Chondrocyte (in vitro differentiated cells): Measurements from ENCODE around the gene ZNF394. TPM values are rescaled to one million over a fixed set of nuclear protein-coding genes. Genes with fewer than 3 reads are reported as not detected.

Experiments
- DNase-seq: peaks from one replicate; pipeline ENCODE4 v3.0.0; 2021; ENCODE audit warnings: mixed read lengths, low spot score
- H3K27ac Mint-ChIP-seq: one replicate; pipeline ENCODE4 v1.8.0; 2021; ENCODE audit warnings: mild to moderate bottlenecking, moderate library complexity, mixed read lengths; ENCODE audit not compliant: unreplicated experiment
- H3K27me3 Mint-ChIP-seq: 2 replicates; pipeline ENCODE4 v1.8.0; 2021; ENCODE audit warnings: low read depth, mixed read lengths
- H3K36me3 Mint-ChIP-seq: 2 replicates; pipeline ENCODE4 v1.8.0; 2021; ENCODE audit warnings: low read depth, mixed read lengths
- H3K4me1 Mint-ChIP-seq: 2 replicates; pipeline ENCODE4 v1.8.0; 2021; ENCODE audit warnings: low read depth, mild to moderate bottlenecking, mixed read lengths
- H3K4me3 Mint-ChIP-seq: one replicate; pipeline ENCODE4 v1.8.0; 2021; ENCODE audit warnings: mild to moderate bottlenecking, moderate library complexity, mixed read lengths; ENCODE audit not compliant: unreplicated experiment
- H3K9me3 Mint-ChIP-seq: 2 replicates; pipeline ENCODE4 v1.8.0; 2021; ENCODE audit warnings: low read depth, mixed read lengths
- total RNA-seq: library from RNA; stranded (reverse); gene quantifications from 3 replicates; pipeline ENCODE4 v1.2.1, GENCODE V29; 2021
- TF ChIP-seq, protein P1 (sequence below): fragments of 200-600 bp; sonication (generic); IDR thresholded peaks from 2 replicates; pipeline ENCODE4 v1.5.0; 2021; ENCODE audit warnings: antibody characterized with exemption, mild to moderate bottlenecking, moderate library complexity

Gene ZNF394
- total RNA-seq, 1 donor from 2014 or later = 15.7 TPM

DNA sequence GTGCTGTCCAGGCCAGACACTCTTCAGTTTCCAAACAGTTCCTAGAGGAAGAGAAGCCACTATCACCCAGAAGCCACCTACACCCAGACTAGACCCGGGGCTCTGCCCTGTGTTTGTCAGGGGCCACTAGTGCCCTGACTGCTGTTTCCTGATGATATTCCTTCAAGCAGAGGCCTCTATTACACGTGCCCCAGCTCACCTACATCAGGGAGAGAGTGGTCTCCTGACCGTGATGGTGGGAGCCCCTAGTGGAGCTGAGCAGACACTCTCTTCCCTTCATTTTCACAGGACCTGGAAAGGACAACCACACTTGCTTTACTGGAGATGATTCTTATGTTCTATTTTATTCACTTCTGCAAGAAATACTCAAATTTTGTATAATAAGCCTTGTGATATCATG, 9.2 kb downstream of the ZNF394 start:
- Mint-ChIP-seq H3K36me3 (peaks cover 27% of the 10 kb centered on the region), H3K27ac (no peak overlapping the region), H3K4me3 (no peak overlapping the region), H3K4me1 (no peaks in the 10 kb centered on the region), H3K27me3 (no peaks in the 10 kb centered on the region), H3K9me3 (peaks cover 13% of the 10 kb centered on the region)
- TF ChIP-seq, protein P1, sequence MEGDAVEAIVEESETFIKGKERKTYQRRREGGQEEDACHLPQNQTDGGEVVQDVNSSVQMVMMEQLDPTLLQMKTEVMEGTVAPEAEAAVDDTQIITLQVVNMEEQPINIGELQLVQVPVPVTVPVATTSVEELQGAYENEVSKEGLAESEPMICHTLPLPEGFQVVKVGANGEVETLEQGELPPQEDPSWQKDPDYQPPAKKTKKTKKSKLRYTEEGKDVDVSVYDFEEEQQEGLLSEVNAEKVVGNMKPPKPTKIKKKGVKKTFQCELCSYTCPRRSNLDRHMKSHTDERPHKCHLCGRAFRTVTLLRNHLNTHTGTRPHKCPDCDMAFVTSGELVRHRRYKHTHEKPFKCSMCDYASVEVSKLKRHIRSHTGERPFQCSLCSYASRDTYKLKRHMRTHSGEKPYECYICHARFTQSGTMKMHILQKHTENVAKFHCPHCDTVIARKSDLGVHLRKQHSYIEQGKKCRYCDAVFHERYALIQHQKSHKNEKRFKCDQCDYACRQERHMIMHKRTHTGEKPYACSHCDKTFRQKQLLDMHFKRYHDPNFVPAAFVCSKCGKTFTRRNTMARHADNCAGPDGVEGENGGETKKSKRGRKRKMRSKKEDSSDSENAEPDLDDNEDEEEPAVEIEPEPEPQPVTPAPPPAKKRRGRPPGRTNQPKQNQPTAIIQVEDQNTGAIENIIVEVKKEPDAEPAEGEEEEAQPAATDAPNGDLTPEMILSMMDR = no peak
- no peak for DNase-seq

DNA sequence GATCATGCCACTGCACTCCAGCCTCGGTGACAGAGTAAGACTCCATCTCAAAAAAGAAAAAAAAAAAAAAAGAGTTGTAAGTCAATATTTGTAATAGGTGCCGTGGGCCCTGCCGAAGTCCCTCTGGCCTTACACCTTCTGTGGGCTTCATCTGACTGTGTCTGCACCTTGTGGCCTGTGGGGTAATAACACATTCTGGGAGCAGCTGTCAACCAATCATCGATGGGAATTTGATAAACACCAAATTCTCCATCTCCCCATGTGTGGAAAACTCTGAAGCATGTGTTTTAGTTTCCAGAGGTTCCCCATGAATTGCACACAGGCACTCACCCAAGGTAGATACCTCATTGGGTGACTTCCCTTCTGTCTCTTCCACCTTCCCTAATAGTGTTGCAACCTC, 10.8 kb downstream of the ZNF394 start:
- TF ChIP-seq, protein P1 = no peak
- H3K27ac Mint-ChIP-seq = no peak overlapping the region
- H3K4me3 Mint-ChIP-seq = no peak overlapping the region
- peaks cover 29% of the 10 kb centered on the region for H3K36me3 Mint-ChIP-seq
- peaks cover 11% of the 10 kb centered on the region for H3K9me3 Mint-ChIP-seq
- no peaks in the 10 kb centered on the region for H3K27me3 Mint-ChIP-seq
- DNase-seq = no peak
- H3K4me1 Mint-ChIP-seq = no peaks in the 10 kb centered on the region

DNA sequence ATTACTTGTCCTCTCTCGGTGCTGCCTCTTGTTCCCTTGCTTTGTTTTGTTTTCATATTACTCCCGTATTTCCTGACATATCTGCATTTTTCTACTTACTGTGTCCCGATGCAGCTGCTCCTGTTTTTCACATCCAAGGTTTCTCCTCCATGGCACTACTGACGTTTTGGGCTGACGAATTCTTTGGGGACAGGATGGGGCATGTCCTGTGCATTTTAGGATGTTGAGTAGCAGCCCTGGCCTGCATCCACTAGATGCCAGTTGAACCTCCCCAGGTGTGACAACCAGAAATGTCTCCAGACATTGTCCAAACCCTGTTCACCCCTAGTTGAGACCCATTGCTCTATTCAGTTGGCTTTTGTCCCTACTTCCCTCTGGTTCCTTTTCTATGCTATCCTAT, 15.0 kb downstream of the ZNF394 start:
- Mint-ChIP-seq H3K9me3 (no peaks in the 10 kb centered on the region), H3K27ac (no peak overlapping the region), H3K4me1 (no peaks in the 10 kb centered on the region), H3K27me3 (no peaks in the 10 kb centered on the region), H3K4me3 (no peak overlapping the region), H3K36me3 (peaks cover 14% of the 10 kb centered on the region)
- no peak for DNase-seq
- TF ChIP-seq, protein P1 = no peak

DNA sequence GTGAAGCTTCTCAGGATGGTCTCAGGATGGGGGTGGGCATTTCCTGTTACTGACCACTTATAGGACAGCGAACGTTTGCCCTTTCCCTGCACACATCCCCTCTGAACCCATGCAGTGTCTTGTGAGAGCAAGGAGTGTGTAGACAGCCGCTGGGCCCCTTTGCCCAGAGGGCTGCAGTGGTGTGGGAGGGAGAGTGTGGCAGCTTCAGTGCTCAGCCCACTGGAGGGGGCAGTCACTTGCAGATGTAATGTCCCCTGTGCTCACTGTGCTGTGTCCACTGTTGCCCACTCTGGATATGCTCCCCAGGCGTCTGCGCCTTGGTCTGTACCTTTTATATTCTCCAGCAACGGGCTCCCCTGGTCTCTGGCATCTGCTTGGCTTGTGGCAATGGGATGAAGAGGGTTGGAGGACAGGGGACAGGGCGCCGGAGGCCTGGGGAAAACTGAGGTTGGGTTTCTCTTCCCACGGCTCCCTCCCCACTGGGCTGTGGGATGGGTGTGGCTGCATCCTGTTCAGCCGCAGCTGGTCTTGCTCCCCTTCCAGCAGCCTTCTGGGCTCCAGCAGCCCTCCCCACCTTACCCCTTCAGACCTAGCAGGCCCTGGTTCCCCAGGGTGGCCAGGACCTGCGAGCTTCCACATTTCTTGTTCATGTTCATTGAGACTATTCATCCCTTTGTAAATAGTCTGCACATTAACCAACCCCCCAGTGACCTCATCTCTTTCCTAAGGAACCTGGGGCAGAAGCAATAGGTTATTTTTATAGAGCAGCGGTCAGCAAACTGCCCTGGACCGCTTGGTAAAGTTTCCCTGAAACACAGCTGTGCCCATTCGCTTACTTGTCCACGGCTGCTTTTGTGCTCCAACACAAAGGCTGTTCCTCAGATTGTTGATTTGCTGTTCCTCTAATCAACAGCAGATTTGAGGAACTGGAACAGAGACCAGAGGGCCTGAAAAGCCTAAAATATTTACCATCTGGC, 21.3 kb downstream of the ZNF394 start:
- Mint-ChIP-seq H3K4me1 (peaks cover 30% of the 10 kb centered on the region), H3K27me3 (no peaks in the 10 kb centered on the region), H3K27ac (peak overlapping the region; percentile 32), H3K9me3 (no peaks in the 10 kb centered on the region), H3K36me3 (peaks cover 7% of the 10 kb centered on the region), H3K4me3 (no peak overlapping the region)
- TF ChIP-seq, protein P1 = no peak
- DNase-seq = no peak

DNA sequence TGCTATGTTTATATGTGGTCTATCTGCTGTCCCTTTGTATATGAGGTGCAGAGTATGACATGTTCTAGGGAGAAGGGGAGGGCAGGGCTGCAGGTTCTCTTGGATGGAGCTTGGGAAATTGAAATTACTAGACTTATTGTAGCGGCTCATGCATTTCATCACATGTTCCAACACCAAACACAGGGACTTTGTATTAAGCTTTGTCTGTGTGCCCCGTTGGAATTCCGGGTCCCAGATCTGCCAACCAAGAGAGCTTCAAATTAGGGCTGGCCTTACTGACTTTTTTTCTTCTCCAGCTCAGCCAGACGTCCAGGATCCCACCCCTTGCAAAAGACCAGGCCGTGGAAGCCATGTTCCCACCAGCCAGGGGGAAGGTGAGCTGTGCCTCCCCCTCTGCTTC, 24.0 kb downstream of the ZNF394 start:
- Mint-ChIP-seq H3K27ac (peak overlapping the region; percentile 42), H3K27me3 (no peaks in the 10 kb centered on the region), H3K36me3 (peaks cover 2% of the 10 kb centered on the region), H3K4me3 (no peak overlapping the region), H3K4me1 (peaks cover 43% of the 10 kb centered on the region), H3K9me3 (no peaks in the 10 kb centered on the region)
- no peak for DNase-seq
- TF ChIP-seq, protein P1 = no peak
